Bronchial epithelial cell (primary cell): ENCODE results near the gene IL4I1. TPM values are rescaled to one million over a fixed set of nuclear protein-coding genes. Genes with fewer than 3 reads are reported as not detected.

Source experiments
- DNase-seq: peaks from one replicate; pipeline ENCODE4 v3.0.0-alpha.2; 2010; ENCODE audit warnings: low read depth
- FAIRE-seq: peaks from 2 replicates; lab custom pipeline; 2011; peaks lifted over from hg19 to GRCh38; lab: Jason Lieb, UNC
- H3K27me3 ChIP-seq: 2 replicates; pipeline ENCODE4 v1.5.1; 2011; ENCODE audit warnings: low read length; ENCODE audit not compliant: control insufficient read depth, insufficient read depth
- H3K36me3 ChIP-seq: 2 replicates; pipeline ENCODE4 v1.5.1; 2011; ENCODE audit warnings: low read length; ENCODE audit not compliant: control insufficient read depth, insufficient read depth
- H3K4me3 ChIP-seq: 2 replicates; pipeline ENCODE4 v1.5.1; 2011; ENCODE audit warnings: mild to moderate bottlenecking, low read depth, low read length, control low read depth
- total RNA-seq: library from RNA; depleted of rRNA; stranded (reverse); fragments of >200 nt; gene quantifications from 2 replicates; pipeline ENCODE4 v1.2.1, GENCODE V29; 2014
- TF ChIP-seq, protein P1 (sequence below): IDR thresholded peaks from 2 replicates; pipeline ENCODE4 v1.5.1; 2011; ENCODE audit warnings: mild to moderate bottlenecking, moderate library complexity, low read length, control low read depth, inconsistent platforms; ENCODE audit not compliant: insufficient read depth, severe bottlenecking

IL4I1 gene
- total RNA-seq, 1 donor from 2014 or later: 0.26 TPM

DNA sequence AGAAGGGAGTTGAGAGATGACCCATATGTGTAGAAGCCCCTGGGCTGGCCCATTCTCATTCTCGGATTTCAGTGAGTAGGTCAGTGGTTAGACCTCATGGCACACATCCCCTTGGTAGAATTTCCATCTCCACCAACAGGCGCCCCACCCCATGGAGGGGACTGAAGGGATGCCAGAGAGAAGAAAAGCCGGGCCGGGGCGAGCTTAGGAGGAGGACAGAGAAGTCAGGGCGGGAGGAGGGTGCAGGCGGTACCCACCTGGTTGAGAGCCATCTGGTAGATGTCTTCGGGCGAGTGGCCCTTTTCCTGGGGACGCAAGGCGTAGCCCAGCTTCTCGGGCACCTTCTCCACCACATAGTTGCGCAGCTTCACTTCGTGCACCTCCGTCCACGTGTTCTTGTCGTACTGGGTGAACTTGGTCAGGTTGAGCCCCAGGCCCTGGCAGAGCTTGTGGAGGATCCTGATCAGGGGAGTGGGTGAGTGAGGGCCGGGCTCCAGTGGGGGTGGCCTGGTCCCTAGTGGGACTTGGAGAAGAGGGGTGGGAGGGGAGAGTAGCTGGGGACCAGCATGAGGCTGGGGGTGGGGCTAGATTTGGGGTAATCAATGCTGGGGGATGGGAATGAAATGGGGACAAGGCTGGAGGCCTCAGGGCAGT lies 2.5 kb downstream of the IL4I1 start:
- DNase-seq: no peak
- TF ChIP-seq, protein P1, sequence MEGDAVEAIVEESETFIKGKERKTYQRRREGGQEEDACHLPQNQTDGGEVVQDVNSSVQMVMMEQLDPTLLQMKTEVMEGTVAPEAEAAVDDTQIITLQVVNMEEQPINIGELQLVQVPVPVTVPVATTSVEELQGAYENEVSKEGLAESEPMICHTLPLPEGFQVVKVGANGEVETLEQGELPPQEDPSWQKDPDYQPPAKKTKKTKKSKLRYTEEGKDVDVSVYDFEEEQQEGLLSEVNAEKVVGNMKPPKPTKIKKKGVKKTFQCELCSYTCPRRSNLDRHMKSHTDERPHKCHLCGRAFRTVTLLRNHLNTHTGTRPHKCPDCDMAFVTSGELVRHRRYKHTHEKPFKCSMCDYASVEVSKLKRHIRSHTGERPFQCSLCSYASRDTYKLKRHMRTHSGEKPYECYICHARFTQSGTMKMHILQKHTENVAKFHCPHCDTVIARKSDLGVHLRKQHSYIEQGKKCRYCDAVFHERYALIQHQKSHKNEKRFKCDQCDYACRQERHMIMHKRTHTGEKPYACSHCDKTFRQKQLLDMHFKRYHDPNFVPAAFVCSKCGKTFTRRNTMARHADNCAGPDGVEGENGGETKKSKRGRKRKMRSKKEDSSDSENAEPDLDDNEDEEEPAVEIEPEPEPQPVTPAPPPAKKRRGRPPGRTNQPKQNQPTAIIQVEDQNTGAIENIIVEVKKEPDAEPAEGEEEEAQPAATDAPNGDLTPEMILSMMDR: no peak
- no peaks in the 10 kb centered on the region for H3K27me3 ChIP-seq
- no peak for FAIRE-seq
- no peak overlapping the region for H3K4me3 ChIP-seq
- H3K36me3 ChIP-seq: no peaks in the 10 kb centered on the region

DNA sequence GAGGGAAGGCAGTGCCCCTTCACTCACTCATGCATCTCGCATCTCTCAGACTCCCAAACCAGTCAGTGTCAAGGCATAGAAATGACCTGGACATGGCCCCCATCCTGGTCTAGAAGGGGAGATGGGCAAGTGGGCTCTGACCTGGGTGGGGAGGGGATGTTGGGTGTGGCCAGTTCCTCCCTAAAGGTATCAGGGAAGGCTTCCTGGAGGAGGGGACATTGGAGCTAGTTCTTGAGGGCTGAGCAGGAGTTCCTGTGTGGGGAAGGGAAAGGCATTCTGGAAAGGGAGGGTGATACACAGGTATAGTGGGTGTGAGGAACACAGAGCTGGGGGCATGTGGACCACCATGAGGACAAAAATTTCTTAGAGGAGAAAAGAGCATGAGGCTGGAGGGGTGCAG lies 4.0 kb downstream of the IL4I1 start:
- no peaks in the 10 kb centered on the region for H3K36me3 ChIP-seq
- no peak for FAIRE-seq
- DNase-seq: no peak
- TF ChIP-seq, protein P1: no peak
- H3K4me3 ChIP-seq: no peak overlapping the region
- H3K27me3 ChIP-seq: no peaks in the 10 kb centered on the region

DNA sequence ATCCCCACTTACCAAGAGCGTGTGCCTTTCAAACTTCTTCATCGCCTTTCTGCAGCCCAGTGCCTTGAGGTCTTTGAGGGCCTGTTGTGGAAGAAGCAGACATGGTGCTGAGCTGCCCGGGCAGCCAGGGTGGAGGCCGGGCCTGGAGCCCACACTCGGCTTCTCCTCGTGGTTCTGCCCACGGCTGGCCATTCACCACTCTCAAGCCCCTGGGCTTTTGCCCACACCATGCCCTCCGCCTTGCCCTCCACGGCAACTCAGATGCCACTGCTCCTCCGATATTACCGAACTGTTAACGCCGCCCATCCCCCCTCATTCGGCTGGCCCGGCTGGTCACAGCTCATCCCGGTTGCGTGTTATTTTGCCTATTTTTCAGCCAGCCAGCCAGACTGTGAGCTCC lies 5.3 kb downstream of the IL4I1 start:
- FAIRE-seq: no peak
- Histone ChIP-seq H3K27me3 (no peaks in the 10 kb centered on the region), H3K36me3 (no peaks in the 10 kb centered on the region), H3K4me3 (no peak overlapping the region)
- no peak for DNase-seq
- TF ChIP-seq, protein P1: no peak

DNA sequence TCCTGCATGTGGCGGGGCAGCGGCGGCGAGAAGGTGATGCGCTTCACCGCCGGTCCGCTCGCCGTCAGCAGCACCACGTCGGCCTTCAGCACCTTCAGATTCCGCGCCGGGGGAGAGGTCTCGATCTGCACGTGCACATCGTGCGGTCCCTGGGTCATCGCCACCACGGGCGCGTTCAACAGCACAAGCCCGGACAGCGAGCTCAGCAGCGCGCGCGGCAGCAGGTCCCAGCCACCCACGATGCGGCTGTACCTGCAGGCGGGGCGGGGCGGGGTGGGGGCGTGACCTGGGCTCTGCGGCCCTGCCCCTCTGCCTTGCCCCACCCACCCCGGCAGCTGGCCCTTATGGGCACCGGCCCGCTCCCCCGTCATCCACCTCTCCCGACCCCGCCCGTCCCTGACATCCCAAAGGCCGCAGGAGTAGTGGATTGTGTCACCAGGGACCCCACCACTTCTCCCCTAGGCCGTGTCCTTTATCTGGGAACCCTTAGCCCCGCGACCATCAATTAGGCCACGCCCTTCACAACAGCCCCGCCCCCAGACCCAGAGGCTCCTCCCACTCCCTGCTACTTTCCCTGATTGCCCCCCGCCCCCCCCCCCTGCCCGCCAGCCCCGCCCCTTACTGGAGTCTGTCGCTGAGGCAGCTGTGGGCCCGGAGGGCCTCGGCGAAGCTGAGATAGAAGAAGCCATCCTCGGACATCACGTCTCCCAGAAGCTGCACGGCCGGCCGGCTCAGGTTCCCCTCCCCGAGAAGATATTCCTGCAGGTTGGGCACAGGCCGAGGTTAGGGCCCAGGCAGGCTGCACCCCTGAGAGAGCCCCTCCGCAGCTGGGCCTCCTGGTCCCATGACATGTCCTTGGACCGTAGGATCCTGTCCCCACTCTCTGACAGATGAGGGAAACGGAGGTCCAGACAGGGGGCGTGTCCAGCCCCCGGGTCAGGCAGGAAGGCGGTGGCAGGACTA lies 6.1 kb downstream of the IL4I1 start:
- TF ChIP-seq, protein P1: no peak
- Histone ChIP-seq H3K36me3 (no peaks in the 10 kb centered on the region), H3K27me3 (no peaks in the 10 kb centered on the region), H3K4me3 (peak overlapping the region; percentile 24)
- DNase-seq (peak; percentile 33), FAIRE-seq (no peak)

DNA sequence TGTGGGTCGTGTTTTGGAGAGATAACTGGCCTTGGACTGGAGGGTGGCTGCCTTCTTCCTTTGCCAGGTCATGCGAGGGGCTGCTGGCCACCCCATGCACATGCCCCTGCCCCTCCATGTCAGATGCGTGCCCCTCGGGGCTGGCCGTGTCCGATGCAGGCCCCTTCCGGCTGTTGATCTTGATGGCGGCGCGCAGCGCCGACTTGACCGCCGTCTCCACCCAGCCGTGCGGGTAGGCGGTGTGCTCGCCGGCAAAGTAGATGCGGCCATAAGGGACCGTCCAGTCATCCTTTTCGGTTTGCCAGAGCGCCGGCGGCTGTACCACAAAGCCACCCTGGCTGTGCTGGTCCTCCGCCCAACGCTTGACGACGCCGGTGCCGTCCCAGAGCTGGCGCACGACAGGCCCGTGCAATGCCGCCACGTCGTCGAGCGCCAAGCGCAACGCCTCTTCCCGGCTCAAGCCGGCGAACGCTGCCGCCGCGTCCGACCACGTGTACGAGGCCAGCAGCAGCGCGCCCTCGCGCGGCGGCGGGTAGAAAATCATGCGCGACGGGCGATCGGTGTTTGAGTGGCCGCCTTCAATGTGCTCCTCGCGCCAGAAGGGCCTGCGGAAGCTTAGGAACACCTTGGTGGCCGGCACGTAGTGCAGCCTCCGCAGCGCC lies 6.9 kb downstream of the IL4I1 start:
- Histone ChIP-seq H3K27me3 (no peaks in the 10 kb centered on the region), H3K4me3 (peak overlapping the region; percentile 24), H3K36me3 (no peaks in the 10 kb centered on the region)
- peak; percentile 62 for DNase-seq
- TF ChIP-seq, protein P1: peak; percentile 91
- no peak for FAIRE-seq
